Ramos (cell line): ENCODE results near the gene SLC7A11.

Source experiments
- in situ Hi-C: fragments of 300-500 bp; cut with MboI; formaldehyde crosslinking; loops from one replicate; pipeline ENCODE4 v1.14.3; 2022; ENCODE audit warnings: low sequenced_read_pairs; ENCODE audit not compliant: unreplicated experiment

The SLC7A11 gene

GRCh38 chr4:138177278-138177968, 64.7 kb downstream of the SLC7A11 start:
- in situ Hi-C loops: no loop called here

GRCh38 chr4:138174981-138175794, 67.0 kb downstream of the SLC7A11 start:
- in situ Hi-C loops: no loop called here

- in situ Hi-C loops: no loop called here
Measured at GRCh38 chr4:138164208-138164607, 77.9 kb downstream of the SLC7A11 start.

GRCh38 chr4:138163171-138163570, 79.0 kb downstream of the SLC7A11 start:
- in situ Hi-C loops: no loop called here

DNA sequence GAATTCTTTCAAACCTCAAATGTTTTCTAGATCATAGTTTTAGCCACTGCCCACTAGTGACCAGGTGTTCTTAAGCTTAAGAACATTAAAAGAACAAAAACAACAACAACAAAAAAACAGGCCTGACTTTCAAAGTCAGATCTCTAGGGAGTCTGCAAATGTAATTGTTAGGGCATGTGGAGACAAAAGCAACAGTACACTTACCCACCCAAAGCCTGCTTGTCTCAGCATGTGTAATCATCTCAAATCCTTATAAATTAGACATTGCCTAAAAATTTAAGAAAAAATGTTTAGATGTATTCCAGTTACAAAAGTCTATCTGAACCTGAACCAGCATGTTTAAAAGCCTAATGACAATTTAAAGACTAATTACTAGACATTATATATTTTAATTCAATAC, 79.9 kb downstream of the SLC7A11 start:
- in situ Hi-C loops: no loop called here

- in situ Hi-C loops: no loop called here
Measured at GRCh38 chr4:138161351-138161750, 80.8 kb downstream of the SLC7A11 start.

DNA sequence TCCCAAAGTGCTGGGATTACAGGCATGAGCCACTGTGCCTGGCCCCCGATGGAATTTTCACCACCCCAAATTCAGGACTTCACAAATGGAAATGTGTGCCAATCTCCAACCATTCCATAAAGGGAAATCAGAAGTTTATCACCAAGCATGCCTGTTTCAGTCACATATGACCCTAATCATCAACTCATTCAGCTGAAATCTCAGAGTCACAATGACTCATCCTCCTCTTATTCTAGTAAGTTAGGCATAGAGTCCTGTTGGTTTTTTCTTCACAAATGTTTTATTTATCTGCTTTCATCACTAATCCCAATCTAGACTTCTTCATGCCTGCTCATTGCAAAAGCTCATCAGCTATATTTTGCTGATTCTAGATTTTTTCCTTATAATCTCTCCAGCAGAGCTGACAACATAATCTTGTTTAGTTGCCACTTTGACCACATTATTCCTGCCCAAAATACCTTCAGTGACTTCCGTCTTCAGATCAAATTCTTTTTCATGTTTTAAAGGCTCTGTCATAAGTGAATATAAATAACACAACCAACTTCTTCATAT, 83.3 kb downstream of the SLC7A11 start:
- in situ Hi-C loops: no loop called here

DNA sequence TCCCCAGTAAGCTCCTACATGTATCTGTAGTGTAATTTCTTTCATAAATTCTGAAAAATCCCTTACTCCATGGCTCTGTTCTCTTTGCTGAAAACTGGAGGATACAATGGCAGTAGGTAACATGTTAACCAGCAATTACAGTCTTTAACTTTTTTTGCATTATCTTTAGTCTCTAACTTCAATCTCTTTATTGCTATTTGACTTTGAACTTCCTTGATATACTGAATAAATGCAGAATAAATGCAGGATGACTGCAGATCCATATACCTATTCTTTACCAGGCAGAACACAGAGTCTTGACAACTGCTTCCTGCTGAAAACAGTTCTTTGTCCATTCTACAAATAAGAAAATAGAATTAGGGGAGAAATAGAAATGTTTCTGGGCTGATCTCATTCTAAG, 101.3 kb downstream of the SLC7A11 start:
- in situ Hi-C loops: no loop called here

- in situ Hi-C loops: no loop called here
Measured at GRCh38 chr4:138138774-138139173, 103.4 kb downstream of the SLC7A11 start.

- in situ Hi-C loops: no loop called here
Measured at GRCh38 chr4:138135610-138136009, 106.5 kb downstream of the SLC7A11 start.

DNA sequence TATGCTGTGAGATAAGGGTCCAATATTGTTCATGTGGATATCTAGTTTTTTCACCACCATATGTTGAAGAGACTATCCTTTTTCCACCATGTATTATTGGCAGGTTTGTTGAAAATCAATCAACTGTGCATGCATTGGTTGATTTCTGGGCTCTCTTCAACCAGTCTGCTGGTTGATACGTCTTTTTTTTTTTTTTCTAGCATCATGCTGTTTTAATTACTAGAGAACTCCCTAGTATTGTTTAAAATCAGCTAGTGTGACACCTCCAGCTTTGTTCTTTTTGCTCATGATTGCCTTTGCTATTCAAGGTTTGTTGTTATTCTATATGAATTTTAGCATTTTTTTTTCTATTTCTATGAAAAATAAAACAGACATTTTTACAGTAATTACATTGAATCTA, 123.9 kb downstream of the SLC7A11 start:
- in situ Hi-C loops: no loop called here

GRCh38 chr4:138115053-138115452, 127.1 kb downstream of the SLC7A11 start:
- in situ Hi-C loops: no loop called here

GRCh38 chr4:138114434-138114833, 127.7 kb downstream of the SLC7A11 start:
- in situ Hi-C loops: no loop called here
